Medulla oblongata (tissue), 1 donor: ENCODE results near the gene DLK2.
"Not testable (repeated sequence)": the region's sequence is repeated elsewhere in the genome, so short reads cannot be mapped to it uniquely, and the experiment has no call there.

ENCODE experiments used
- DNase-seq: peaks from one replicate; pipeline ENCODE4 v3.0.0-alpha.2; 2015; ENCODE audit errors: extremely low spot score

Gene DLK2

DNA sequence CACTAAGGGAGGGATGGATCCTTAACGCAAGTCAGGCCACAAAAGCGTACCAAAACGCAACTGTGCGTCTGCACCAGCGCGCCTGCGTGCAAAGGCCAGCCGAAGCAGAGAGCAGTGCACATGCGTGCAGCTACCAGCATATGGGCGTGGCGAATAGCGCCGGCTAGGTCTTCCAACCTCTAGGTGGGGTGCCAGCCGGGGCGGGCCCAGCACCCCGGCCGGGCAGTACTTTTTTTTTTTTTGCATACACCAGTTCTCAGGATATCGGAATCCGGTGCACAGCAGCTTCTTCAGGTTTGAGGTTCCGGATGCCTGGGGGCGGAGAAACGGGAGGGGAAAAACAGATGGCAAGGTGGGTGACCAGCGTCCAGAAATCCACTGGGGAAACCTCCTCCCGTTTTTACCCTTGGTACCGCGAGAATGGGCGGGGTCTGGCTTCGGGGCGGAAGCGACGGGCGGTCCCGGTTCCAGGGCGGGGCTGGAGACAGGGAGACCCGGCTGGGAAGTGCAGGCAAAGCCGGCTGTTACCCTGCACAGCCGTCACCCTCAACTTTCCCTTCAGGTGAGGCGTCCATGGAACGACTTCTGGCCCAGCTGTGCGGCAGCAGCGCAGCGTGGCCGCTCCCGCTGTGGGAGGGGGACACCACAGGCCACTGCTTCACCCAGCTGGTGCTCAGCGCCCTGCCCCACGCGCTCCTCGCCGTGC, 27.8 kb downstream of the DLK2 start, which contains the start of gene ABCC10:
Gene ABCC10, plus strand, starts transcription at position 136 of the 706 bp plus-strand sequence. Its CDS starts 438 bp downstream, at position 574.
- peak; percentile 95 for DNase-seq

DNA sequence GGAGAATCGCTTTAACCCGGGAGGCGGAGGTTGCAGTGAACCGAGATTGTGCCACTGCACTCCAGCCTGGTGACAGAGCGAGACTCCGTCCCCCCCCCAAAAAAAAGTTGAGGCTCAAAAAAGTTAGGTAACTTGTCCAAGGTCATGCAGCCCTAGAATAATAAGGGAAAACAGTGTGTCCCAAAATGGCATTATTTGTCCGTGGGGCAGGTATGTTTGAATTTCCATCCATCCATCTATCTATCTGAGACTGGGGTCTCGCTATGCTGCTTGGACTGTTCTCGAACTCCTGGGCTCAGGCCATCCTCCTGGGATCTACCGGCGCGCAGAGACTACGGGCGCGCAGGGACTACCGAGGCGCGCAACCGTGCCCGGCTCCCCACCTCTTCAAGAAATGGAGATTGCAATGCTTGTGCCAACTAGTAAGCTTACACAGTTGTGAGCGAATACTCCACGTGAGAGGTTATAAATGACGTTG, 28.4 kb downstream of the DLK2 start:
- DNase-seq = no peak

DNA sequence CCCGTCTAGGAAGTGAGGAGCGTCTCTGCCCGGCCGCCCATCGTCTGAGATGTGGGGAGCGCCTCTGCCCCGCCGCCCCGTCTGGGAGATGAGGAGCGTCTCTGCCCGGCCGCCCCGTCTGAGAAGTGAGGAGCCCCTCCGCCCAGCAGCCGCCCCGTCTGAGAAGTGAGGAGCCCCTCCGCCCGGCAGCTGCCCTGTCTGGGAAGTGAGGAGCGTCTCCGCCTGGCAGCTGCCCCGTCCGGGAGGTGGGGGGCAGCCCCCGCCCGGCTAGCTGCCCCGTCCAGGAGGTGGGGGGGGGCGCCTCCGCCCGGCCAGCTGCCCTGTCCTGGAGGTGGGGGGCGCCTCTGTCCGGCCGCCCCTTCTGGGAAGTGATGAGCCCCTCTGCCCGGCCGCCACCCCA, 30.3 kb downstream of the DLK2 start:
- DNase-seq = not testable (repeated sequence)

GRCh38 chr6:43421831-43422230, 33.5 kb downstream of the DLK2 start:
- no peak for DNase-seq

DNA sequence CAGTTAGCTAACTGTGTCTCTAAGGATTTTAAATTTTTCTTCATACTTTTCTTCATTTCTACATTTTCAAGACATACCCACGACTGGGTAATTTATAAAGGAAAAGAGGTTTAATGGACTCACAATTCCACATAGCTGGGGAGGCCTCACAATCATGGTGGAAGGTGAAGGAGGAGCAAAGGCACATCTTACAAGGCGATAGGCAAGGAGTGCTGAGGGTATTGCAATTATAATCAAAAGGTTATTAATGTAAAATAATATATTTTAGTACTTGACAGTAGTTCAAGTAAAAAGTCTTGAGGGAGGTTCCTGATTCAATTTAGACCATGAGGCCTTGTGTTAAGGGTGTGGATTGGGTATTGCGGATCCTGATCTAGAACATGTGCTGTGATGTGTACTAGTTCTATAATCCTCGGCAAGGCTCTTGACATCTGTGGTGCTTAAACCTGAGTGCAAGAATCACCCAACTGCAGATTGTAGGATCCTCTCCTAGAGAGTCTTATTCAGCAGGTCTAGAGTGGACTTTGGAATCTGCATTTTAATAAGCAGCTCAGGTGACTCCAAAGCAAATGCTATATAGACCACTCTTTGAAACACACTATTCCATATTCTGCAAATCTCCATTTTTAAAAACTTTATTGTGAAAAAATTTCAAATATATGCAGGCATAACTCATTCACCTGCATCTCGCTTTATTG, 35.2 kb downstream of the DLK2 start:
- no peak for DNase-seq

DNA sequence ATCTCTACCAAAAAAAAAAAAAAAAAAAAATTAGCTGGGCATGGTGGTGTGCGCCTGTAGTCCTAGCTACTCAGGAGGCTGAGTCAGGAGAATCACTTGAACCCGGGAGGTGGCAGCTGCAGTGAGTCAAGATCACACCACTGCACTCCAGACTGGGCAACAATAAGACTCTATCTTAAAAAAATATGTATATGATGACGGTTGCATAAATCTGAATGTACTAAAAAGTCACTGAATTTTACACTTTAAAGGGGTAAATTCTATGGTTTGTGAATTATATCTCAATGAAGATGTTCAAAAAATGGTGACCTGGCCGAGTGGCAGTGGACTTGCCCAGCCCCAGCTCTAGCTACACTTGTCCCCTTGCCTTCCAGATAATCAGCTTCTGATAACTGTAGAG, 38.4 kb downstream of the DLK2 start:
- no peak for DNase-seq

DNA sequence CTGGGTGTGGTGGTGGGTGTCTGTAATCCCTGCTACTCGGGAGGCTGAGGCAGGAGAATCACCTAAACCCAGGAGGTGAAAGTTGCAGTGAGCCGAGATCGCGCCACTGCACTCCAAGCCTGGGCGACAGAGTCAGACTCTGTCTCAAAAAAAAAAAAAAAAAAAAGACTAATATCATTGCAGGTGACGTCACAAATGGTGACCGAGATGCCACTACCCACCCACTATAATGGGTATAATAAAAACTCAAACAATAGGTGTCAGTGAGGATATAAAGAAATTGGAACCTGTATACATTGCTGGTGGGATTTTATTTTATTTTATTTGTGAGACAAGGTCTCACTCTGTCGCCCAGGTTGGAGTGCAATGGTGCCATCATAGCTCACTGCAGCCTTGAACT, 40.1 kb downstream of the DLK2 start:
- DNase-seq = not testable (repeated sequence)

- DNase-seq = no peak
Measured at GRCh38 chr6:43413002-43413401, 42.3 kb downstream of the DLK2 start.

DNA sequence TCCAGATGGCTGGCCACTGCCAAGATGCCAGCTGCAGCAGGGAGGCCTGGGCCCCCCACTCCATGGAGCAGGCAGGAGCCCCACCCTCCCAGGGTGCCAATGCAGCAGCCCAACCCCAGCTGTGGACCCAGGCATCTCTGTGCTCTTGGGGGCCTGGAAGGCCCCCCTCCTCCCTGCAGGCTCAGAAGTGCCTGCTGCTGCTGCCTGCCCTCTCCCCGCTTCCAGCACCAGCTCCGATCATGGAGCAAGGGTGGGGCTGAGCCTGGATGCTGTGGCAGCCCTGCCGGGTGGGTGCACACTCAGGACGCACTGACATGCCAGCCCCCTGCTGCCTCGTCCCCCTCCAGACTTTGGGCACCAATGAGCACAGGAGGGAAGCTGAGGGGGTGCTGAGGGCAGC, 42.8 kb downstream of the DLK2 start:
- no peak for DNase-seq

GRCh38 chr6:43410776-43411175, 44.6 kb downstream of the DLK2 start:
- DNase-seq = not testable (repeated sequence)

DNA sequence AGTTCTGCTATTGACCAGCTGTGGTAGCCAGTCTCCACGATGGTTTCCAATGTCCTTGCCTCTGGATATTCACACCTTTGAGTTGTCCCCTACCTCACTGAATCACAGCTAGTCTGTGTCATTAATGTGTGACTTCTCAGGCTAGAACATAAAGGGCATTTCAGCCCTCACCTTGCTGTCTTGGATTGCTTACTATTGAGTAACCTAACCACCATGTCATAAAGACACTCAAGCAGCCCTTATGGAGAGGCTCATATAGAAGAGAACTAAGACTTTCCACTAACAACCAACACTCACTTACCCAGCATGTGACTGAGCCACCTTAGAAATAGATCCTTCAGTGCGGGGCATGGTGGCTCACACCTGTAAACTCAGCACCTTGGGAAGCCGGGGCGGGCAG, 47.1 kb downstream of the DLK2 start:
- DNase-seq = no peak

- DNase-seq = no peak
Measured at GRCh38 chr6:43407296-43407695, 48.1 kb downstream of the DLK2 start.

DNA sequence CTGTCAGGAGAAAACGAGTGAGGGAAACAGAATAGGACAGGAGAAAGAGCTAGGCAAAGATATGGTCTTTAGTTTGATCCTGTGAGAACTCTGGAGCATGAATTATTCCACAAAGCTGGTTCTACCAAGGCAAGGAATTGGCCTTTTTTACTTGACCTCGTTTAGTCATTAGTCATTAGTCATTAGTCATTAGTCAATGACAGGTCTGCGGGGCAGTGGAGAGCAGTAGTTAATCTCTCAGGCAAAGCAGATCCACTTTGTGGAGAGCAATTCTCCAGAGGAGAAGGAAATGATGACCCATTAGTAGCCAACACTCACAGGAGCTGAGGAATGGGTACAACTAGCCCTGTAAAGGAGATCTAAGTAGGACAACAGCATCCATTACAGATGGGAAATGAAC, 50.0 kb downstream of the DLK2 start:
- DNase-seq = no peak

DNA sequence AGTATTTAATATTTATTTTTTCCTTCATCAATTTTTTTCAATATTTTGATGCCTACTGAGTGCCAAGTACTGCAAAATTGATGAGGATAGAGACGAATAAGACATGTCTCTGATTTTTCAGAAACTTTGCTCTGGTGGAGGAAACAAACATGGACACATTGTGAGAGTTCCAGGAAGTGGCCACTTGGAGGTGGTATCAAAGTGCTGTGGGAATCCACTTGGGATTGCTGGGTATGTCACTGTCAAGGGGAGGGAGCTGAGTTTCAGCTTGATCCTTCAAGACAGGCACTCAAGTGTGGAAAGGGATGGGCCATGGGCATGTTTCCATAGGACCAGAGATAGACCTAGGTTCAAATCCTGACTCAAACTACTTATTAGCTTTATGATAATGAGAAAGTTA, 52.5 kb downstream of the DLK2 start:
- no peak for DNase-seq

DNA sequence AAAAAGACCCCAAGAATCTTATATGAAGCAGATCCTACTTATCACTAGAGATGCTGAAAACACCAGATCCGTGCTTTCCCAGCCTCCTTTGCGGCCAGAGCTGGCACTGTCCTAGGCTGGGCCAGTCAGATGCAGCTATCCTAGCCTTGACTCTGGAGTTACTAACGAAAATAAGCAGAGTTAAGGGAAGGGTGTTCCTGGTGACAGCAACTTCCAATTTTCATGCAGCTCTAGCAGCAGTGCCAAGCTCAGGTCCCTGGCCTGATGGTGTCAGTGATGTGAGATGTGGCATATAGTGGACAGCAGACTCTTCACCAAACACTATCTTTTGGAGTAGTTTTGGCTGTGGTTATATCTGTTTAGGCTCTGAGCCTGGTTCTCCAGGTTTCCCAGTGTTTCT, 53.6 kb downstream of the DLK2 start:
- no peak for DNase-seq
